GM12874 (cell line): ENCODE results near the gene PDGFD.

Source experiments
- TF ChIP-seq, protein P1 (sequence below): IDR thresholded peaks from 2 replicates; pipeline ENCODE4 v1.5.1; 2011; ENCODE audit warnings: low read depth, mild to moderate bottlenecking, control low read depth, low read length, moderate library complexity; ENCODE audit not compliant: insufficient read depth

Gene PDGFD

GRCh38 chr11:104093426-104094280 lies 70.3 kb downstream of the PDGFD start:
- TF ChIP-seq, protein P1, sequence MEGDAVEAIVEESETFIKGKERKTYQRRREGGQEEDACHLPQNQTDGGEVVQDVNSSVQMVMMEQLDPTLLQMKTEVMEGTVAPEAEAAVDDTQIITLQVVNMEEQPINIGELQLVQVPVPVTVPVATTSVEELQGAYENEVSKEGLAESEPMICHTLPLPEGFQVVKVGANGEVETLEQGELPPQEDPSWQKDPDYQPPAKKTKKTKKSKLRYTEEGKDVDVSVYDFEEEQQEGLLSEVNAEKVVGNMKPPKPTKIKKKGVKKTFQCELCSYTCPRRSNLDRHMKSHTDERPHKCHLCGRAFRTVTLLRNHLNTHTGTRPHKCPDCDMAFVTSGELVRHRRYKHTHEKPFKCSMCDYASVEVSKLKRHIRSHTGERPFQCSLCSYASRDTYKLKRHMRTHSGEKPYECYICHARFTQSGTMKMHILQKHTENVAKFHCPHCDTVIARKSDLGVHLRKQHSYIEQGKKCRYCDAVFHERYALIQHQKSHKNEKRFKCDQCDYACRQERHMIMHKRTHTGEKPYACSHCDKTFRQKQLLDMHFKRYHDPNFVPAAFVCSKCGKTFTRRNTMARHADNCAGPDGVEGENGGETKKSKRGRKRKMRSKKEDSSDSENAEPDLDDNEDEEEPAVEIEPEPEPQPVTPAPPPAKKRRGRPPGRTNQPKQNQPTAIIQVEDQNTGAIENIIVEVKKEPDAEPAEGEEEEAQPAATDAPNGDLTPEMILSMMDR: no peak

- TF ChIP-seq, protein P1: no peak
These were observed 71.2 kb downstream of the PDGFD start for GRCh38 chr11:104092744-104093143.

DNA sequence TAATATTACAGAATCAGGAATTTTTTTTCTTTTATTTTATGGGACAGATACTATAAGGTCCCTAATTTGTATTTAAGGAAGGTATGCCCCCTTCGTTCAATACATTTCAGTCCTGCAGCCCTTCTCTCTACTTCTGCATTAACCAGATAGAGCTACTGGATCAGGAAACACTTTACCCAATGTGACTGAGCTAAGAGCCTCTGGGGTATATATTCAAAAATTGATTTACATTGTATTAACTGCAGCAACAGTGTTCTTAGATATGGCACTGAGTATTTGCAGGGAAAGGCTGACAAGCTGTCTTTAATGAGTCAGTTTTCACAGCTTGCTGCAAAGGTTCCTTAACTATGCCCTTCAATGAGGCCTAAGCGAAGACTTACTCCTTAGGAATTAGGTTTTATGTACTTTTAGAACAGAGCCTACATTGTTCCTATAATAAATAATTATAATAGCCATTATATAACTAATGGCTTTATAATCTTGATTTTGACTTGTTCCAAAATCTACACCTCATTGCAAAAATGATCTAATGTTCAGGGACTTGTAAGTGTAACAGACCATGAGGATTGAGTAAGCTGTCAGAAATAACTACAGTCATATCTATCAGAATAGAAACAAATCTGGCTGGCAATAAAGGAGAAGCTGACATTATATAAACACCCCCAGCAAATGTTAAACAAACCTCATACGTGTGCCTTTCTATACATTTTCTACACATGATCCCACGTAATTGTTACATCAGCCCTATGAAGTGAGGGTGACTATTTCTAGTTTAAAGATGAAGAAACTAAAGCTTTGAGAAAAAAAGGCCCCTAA lies 72.5 kb downstream of the PDGFD start:
- TF ChIP-seq, protein P1: no peak

DNA sequence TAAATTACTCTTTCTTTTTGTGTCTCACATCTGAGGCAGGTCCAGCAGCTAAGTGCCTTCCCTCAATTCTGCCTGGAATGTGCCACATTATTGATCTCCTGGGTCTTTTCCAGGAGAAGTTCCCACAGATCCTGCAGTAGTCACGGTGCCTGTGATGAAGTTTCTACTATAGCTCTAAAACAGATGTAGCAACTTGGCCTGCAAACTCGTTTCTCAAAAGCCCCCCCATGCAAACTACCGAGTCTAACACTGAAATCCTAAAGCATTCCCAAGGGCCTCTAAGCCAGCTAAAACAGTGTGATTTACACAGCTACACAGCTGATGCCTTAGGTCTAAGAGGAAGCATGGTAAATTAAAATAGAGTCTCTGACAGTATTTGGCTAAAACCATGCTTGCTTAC lies 73.2 kb downstream of the PDGFD start:
- TF ChIP-seq, protein P1: no peak

DNA sequence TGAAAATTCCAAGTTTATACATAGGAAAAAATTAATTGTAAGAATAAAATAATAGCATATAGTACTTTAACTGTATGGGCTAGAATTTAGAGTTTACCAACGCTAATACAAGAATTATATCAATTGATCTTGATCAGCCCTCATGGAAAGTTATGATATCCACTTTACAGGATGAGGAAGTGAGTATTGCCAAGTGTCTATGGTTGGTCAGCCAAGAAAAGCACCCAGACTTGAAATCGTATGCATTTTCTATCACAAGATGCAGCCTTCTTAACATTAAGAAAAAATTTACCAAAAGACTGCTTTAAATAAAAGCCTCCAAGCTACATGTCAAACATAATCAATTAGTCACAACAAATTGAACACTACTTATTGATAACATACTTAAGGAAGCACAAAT lies 74.5 kb downstream of the PDGFD start:
- TF ChIP-seq, protein P1: no peak

- TF ChIP-seq, protein P1: no peak
These were observed 77.3 kb downstream of the PDGFD start for GRCh38 chr11:104086621-104087020.

GRCh38 chr11:104078995-104079394 lies 85.0 kb downstream of the PDGFD start:
- TF ChIP-seq, protein P1: no peak
